ENCODE measurements around the gene OSBP2. TPM values are rescaled to one million over a fixed set of nuclear protein-coding genes. Genes with fewer than 3 reads are reported as not detected.
A peak's percentile ranks its signal among the peaks of the same experiment; 100 is the strongest.

Gene OSBP2
- total RNA-seq, 1 donor from 2014 or later, result 0.58 TPM

- Histone ChIP-seq H3K27ac (no peak overlapping the region), H3K9me3 (ENCODE audit: low read depth) (no peaks in the 10 kb centered on the region), H2AFZ (replicated peaks) (no peak overlapping the region), H3F3A (ENCODE audit: low read depth) (no peaks in the 10 kb centered on the region), H3K4me2 (no peak overlapping the region), H3K9ac (no peak overlapping the region), H3K4me3 (no peak overlapping the region), H3K79me2 (ENCODE audit: low read depth) (no peaks in the 10 kb centered on the region), H4K20me1 (ENCODE audit: low read depth) (no peaks in the 10 kb centered on the region), H3K27me3 (no peaks in the 10 kb centered on the region), H3K4me1 (no peaks in the 10 kb centered on the region), H3K36me3 (no peaks in the 10 kb centered on the region)
- peaks cover 2% of the 10 kb centered on the region for H3K4me1 Mint-ChIP-seq
- DNase-seq (ENCODE audit: low spot score), result no peak
- H3K27me3 Mint-ChIP-seq (ENCODE audit: insufficient read depth, low read depth), result peaks cover 8% of the 10 kb centered on the region
- TF ChIP-seq EZH2 (IDR thresholded peaks at IDR 0.05) (no peak), EZH2phosphoT487 (IDR thresholded peaks at IDR 0.05) (no peak), CTCF (IDR thresholded peaks at IDR 0.05) (no peak)
- H3K36me3 Mint-ChIP-seq, result no peaks in the 10 kb centered on the region
- H3K4me3 Mint-ChIP-seq, result no peak overlapping the region
- no peaks in the 10 kb centered on the region for H3K9me3 Mint-ChIP-seq
- peak overlapping the region; percentile 23 for H3K27ac Mint-ChIP-seq
Observed at GRCh38 chr22:30780026-30780425, 85.4 kb downstream of the OSBP2 start.

- H3K9me3 ChIP-seq (ENCODE audit: low read depth), result no peaks in the 10 kb centered on the region
- H3K27me3 Mint-ChIP-seq (ENCODE audit: insufficient read depth, low read depth), result peaks cover 8% of the 10 kb centered on the region
- H2AFZ ChIP-seq (replicated peaks), result no peak overlapping the region
- H3K9me3 Mint-ChIP-seq, result no peaks in the 10 kb centered on the region
- no peak overlapping the region for H3K4me3 Mint-ChIP-seq
- H3K9ac ChIP-seq, result no peak overlapping the region
- H3K27me3 ChIP-seq, result no peaks in the 10 kb centered on the region
- H3K27ac ChIP-seq, result no peak overlapping the region
- H4K20me1 ChIP-seq (ENCODE audit: low read depth), result no peaks in the 10 kb centered on the region
- no peaks in the 10 kb centered on the region for H3F3A ChIP-seq (ENCODE audit: low read depth)
- no peaks in the 10 kb centered on the region for H3K79me2 ChIP-seq (ENCODE audit: low read depth)
- H3K4me1 Mint-ChIP-seq, result peaks cover 2% of the 10 kb centered on the region
- TF ChIP-seq EZH2phosphoT487 (IDR thresholded peaks at IDR 0.05) (no peak), EZH2 (IDR thresholded peaks at IDR 0.05) (no peak), CTCF (IDR thresholded peaks at IDR 0.05) (no peak)
- H3K4me1 ChIP-seq, result no peaks in the 10 kb centered on the region
- DNase-seq (ENCODE audit: low spot score), result no peak
- no peak overlapping the region for H3K4me2 ChIP-seq
- no peaks in the 10 kb centered on the region for H3K36me3 ChIP-seq
- no peak overlapping the region for H3K4me3 ChIP-seq
- no peak overlapping the region for H3K27ac Mint-ChIP-seq
- no peaks in the 10 kb centered on the region for H3K36me3 Mint-ChIP-seq
Observed at GRCh38 chr22:30781271-30781875, 86.7 kb downstream of the OSBP2 start.

DNA sequence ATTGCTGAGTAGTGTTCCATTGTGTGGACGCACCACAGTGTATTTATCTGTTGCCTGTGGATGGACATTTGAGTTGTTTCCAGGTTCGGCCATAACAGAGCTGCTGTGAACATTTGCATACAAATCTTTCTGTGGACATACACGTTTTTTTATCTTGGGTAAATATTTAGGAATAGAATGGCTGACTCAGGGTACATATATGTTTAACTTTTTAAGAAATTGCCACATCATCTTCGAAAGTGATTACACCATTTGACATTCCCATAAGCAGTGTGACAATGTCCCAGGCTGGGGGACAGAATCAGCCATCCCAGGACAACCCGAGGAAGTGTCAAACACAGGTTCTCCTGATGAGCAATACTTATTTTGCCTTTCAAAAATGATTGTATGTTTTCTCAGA, 87.9 kb downstream of the OSBP2 start:
- Histone ChIP-seq H4K20me1 (ENCODE audit: low read depth) (no peaks in the 10 kb centered on the region), H3K4me1 (no peaks in the 10 kb centered on the region), H2AFZ (replicated peaks) (no peak overlapping the region), H3F3A (ENCODE audit: low read depth) (no peaks in the 10 kb centered on the region), H3K79me2 (ENCODE audit: low read depth) (no peaks in the 10 kb centered on the region), H3K4me3 (no peak overlapping the region), H3K27me3 (no peaks in the 10 kb centered on the region), H3K27ac (no peak overlapping the region), H3K4me2 (no peak overlapping the region), H3K9ac (no peak overlapping the region), H3K36me3 (no peaks in the 10 kb centered on the region), H3K9me3 (ENCODE audit: low read depth) (no peaks in the 10 kb centered on the region)
- Mint-ChIP-seq H3K4me1 (peaks cover under 1% of the 10 kb centered on the region), H3K27ac (no peak overlapping the region), H3K36me3 (no peaks in the 10 kb centered on the region), H3K9me3 (no peaks in the 10 kb centered on the region), H3K27me3 (ENCODE audit: insufficient read depth, low read depth) (peaks cover 8% of the 10 kb centered on the region), H3K4me3 (no peak overlapping the region)
- no peak for DNase-seq (ENCODE audit: low spot score)
- TF ChIP-seq EZH2 (IDR thresholded peaks at IDR 0.05), result no peak
- TF ChIP-seq CTCF (IDR thresholded peaks at IDR 0.05), result no peak
- TF ChIP-seq EZH2phosphoT487 (IDR thresholded peaks at IDR 0.05), result no peak

Data from neural progenitor cell (in vitro differentiated cells).